ENCODE measurements around the gene TOMM20L. TPM values are rescaled to one million over a fixed set of nuclear protein-coding genes. Genes with fewer than 3 reads are reported as not detected.
"Not testable (repeated sequence)": the region's sequence is repeated elsewhere in the genome, so short reads cannot be mapped to it uniquely, and the experiment has no call there.

Gene TOMM20L
- total RNA-seq, 1 experiment from 2014 or later = not detected

DNA sequence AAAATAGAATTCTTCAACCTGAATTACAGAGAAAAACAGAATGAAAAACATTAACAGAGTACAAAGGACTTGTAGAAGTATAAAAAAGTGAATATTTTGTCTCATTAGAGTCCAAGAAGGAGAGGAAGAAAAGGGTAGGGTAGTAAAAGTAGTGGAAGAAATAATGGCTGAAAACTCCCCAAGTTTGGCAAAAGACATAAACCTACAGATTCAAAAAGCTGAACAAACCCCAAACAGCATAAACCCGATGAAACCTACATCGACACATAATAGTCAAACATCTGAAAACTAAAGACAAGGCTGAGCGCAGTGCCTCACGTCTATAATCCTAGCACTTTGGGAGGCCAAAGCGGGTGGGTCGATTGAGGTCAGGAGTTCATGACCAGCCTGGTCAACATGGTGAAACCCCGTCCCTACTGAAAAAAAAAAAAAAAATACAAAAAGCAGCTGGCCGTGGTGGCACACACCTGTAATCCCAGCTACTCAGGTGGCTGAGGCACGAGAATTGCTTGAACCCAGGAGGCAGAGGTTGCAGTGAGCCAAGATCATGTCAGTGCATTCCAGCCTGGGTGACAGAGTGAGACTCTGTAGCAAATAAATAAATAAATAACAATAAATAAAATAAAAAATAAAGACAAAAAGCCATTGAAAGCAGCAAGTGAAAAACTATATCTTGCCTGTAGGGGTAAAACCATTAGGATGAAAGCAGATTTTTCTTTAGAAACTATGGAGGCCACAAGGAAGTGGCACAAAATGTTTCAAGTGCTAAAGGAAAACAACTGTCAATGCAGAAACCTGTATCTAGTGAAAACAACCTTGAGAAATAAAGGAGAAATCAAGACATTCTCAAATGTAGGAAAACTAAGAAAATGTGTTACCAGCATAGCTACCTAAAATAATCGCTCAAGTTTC, 20.2 kb downstream of the TOMM20L start:
- Histone ChIP-seq H3K27me3 (ENCODE audit: control insufficient read depth, insufficient read depth, low read length) (no peaks in the 10 kb centered on the region), H3K4me1 (ENCODE audit: control insufficient read depth, insufficient read depth, low read length) (no peaks in the 10 kb centered on the region), H3K36me3 (ENCODE audit: control insufficient read depth, insufficient read depth, low read length) (peaks cover 7% of the 10 kb centered on the region; the same call in 1 of the 2 replicates), H3K27ac (ENCODE audit: low read length) (no peak overlapping the region), H3K9me3 (ENCODE audit: control insufficient read depth, insufficient read depth, low read depth, low read length) (no peaks in the 10 kb centered on the region), H3K4me3 (ENCODE audit: low read depth in 2 of 2, low read length in 2 of 2) (no peak overlapping the region)
- TF ChIP-seq, protein P1, sequence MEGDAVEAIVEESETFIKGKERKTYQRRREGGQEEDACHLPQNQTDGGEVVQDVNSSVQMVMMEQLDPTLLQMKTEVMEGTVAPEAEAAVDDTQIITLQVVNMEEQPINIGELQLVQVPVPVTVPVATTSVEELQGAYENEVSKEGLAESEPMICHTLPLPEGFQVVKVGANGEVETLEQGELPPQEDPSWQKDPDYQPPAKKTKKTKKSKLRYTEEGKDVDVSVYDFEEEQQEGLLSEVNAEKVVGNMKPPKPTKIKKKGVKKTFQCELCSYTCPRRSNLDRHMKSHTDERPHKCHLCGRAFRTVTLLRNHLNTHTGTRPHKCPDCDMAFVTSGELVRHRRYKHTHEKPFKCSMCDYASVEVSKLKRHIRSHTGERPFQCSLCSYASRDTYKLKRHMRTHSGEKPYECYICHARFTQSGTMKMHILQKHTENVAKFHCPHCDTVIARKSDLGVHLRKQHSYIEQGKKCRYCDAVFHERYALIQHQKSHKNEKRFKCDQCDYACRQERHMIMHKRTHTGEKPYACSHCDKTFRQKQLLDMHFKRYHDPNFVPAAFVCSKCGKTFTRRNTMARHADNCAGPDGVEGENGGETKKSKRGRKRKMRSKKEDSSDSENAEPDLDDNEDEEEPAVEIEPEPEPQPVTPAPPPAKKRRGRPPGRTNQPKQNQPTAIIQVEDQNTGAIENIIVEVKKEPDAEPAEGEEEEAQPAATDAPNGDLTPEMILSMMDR (IDR thresholded peaks at IDR 0.05) = no peak
- TF ChIP-seq, protein P2, sequence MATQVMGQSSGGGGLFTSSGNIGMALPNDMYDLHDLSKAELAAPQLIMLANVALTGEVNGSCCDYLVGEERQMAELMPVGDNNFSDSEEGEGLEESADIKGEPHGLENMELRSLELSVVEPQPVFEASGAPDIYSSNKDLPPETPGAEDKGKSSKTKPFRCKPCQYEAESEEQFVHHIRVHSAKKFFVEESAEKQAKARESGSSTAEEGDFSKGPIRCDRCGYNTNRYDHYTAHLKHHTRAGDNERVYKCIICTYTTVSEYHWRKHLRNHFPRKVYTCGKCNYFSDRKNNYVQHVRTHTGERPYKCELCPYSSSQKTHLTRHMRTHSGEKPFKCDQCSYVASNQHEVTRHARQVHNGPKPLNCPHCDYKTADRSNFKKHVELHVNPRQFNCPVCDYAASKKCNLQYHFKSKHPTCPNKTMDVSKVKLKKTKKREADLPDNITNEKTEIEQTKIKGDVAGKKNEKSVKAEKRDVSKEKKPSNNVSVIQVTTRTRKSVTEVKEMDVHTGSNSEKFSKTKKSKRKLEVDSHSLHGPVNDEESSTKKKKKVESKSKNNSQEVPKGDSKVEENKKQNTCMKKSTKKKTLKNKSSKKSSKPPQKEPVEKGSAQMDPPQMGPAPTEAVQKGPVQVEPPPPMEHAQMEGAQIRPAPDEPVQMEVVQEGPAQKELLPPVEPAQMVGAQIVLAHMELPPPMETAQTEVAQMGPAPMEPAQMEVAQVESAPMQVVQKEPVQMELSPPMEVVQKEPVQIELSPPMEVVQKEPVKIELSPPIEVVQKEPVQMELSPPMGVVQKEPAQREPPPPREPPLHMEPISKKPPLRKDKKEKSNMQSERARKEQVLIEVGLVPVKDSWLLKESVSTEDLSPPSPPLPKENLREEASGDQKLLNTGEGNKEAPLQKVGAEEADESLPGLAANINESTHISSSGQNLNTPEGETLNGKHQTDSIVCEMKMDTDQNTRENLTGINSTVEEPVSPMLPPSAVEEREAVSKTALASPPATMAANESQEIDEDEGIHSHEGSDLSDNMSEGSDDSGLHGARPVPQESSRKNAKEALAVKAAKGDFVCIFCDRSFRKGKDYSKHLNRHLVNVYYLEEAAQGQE (IDR thresholded peaks at IDR 0.05; ENCODE audit: insufficient read depth in 1 of 2, low read depth in 2 of 2, low read length in 1 of 2) = no peak
- TF ChIP-seq SIN3A (IDR thresholded peaks at IDR 0.05; ENCODE audit: borderline replicate concordance, insufficient read depth, low read depth, low read length) = no peak
- TF ChIP-seq TCF7L2 (IDR thresholded peaks at IDR 0.05; ENCODE audit: low read depth, low read length) = no peak
- TF ChIP-seq POLR2AphosphoS5 (IDR thresholded peaks at IDR 0.05; ENCODE audit: low read depth, low read length) = no peak
- no peak for ATAC-seq
- CTCF ChIA-PET = no interaction called here
- POLR2A ChIA-PET = no interaction called here
- DNase-seq (ENCODE audit: low read depth, low spot score) = no peak
- intact Hi-C loops (cut with micrococcal nuclease; ENCODE audit: unreplicated experiment) = no loop called here
- BruUV-seq (replicated peaks) = no TSS peak
- in situ Hi-C loops (cut with HindIII; ENCODE audit: low pct_unique_long_range_greater_than_20kb, low sequenced_read_pairs) = no loop called here

DNA sequence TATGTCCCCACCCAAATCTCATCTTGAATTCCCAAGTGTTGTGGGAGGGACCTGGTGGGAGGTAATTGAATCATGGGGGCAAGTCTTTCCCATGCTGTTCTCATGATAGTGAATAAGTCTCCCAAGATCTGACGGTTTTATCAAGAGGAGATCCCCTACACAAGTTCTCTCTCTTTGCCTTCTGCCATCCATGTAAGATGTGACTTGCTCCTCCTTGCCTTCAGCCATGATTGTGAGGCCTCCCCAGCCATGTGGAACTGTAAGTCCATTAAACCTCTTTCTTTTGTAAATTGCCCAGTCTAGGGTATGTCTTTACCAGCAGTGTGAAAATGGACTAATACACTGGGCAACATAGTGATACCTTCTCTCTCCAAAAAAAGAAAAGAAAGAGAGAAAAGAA, 21.2 kb downstream of the TOMM20L start:
- H3K4me3 ChIP-seq (ENCODE audit: low read depth in 2 of 2, low read length in 2 of 2); intact Hi-C loops (cut with micrococcal nuclease; ENCODE audit: unreplicated experiment); BruUV-seq (replicated peaks); POLR2A ChIA-PET; H3K4me1 ChIP-seq (ENCODE audit: control insufficient read depth, insufficient read depth, low read length); CTCF ChIA-PET; H3K27me3 ChIP-seq (ENCODE audit: control insufficient read depth, insufficient read depth, low read length); in situ Hi-C loops (cut with HindIII; ENCODE audit: low pct_unique_long_range_greater_than_20kb, low sequenced_read_pairs); H3K9me3 ChIP-seq (ENCODE audit: control insufficient read depth, insufficient read depth, low read depth, low read length); DNase-seq (ENCODE audit: low read depth, low spot score); H3K27ac ChIP-seq (ENCODE audit: low read length); ATAC-seq: not testable (repeated sequence)
- H3K36me3 ChIP-seq (ENCODE audit: control insufficient read depth, insufficient read depth, low read length) = peaks cover 13% of the 10 kb centered on the region; the same call in 1 of the 2 replicates
